Measurements from ENCODE around the gene FOXP4. TPM values are rescaled to one million over a fixed set of nuclear protein-coding genes. Genes with fewer than 3 reads are reported as not detected.

Gene FOXP4
- total RNA-seq, 6 experiments from 2014 or later = 17.9 to 24.4 (median 24.0) TPM

- Mint-ChIP-seq H3K9me3 (no peaks in the 10 kb centered on the region), H3K27ac (no peak overlapping the region), H3K4me1 (ENCODE audit: low read depth) (no peaks in the 10 kb centered on the region), H3K27me3 (ENCODE audit: insufficient read depth) (peaks cover 53% of the 10 kb centered on the region), H3K36me3 (ENCODE audit: low read depth) (no peaks in the 10 kb centered on the region), H3K4me3 (no peak overlapping the region)
- DNase-seq = no peak
- TF ChIP-seq CTCF (IDR thresholded peaks at IDR 0.05) = no peak
Observed at GRCh38 chr6:41524634-41525011, 21.6 kb upstream of the FOXP4 start.

- Mint-ChIP-seq H3K27me3 (ENCODE audit: insufficient read depth) (peaks cover 49% of the 10 kb centered on the region), H3K4me1 (ENCODE audit: low read depth) (peaks cover 18% of the 10 kb centered on the region), H3K36me3 (ENCODE audit: low read depth) (no peaks in the 10 kb centered on the region), H3K27ac (no peak overlapping the region), H3K4me3 (no peak overlapping the region), H3K9me3 (no peaks in the 10 kb centered on the region)
- no peak for DNase-seq
- no peak for TF ChIP-seq CTCF (IDR thresholded peaks at IDR 0.05)
Observed at GRCh38 chr6:41527721-41528408, 18.3 kb upstream of the FOXP4 start.

GRCh38 chr6:41528409-41528963 lies 17.7 kb upstream of the FOXP4 start:
- Mint-ChIP-seq H3K9me3 (no peaks in the 10 kb centered on the region), H3K4me1 (ENCODE audit: low read depth) (peaks cover 18% of the 10 kb centered on the region), H3K36me3 (ENCODE audit: low read depth) (no peaks in the 10 kb centered on the region), H3K4me3 (no peak overlapping the region), H3K27ac (no peak overlapping the region), H3K27me3 (ENCODE audit: insufficient read depth) (peaks cover 44% of the 10 kb centered on the region)
- TF ChIP-seq CTCF (IDR thresholded peaks at IDR 0.05) = no peak
- no peak for DNase-seq

- H3K27ac Mint-ChIP-seq = no peak overlapping the region
- no peak for DNase-seq
- TF ChIP-seq CTCF (IDR thresholded peaks at IDR 0.05) = no peak
- H3K27me3 Mint-ChIP-seq (ENCODE audit: insufficient read depth) = peaks cover 44% of the 10 kb centered on the region
- peaks cover 18% of the 10 kb centered on the region for H3K4me1 Mint-ChIP-seq (ENCODE audit: low read depth)
- no peaks in the 10 kb centered on the region for H3K36me3 Mint-ChIP-seq (ENCODE audit: low read depth)
- no peak overlapping the region for H3K4me3 Mint-ChIP-seq
- H3K9me3 Mint-ChIP-seq = no peaks in the 10 kb centered on the region
Observed at GRCh38 chr6:41529049-41529448, 17.1 kb upstream of the FOXP4 start.

- H3K27me3 Mint-ChIP-seq (ENCODE audit: insufficient read depth) = peaks cover 37% of the 10 kb centered on the region
- H3K36me3 Mint-ChIP-seq (ENCODE audit: low read depth) = no peaks in the 10 kb centered on the region
- H3K4me1 Mint-ChIP-seq (ENCODE audit: low read depth) = peaks cover 18% of the 10 kb centered on the region
- H3K9me3 Mint-ChIP-seq = no peaks in the 10 kb centered on the region
- no peak overlapping the region for H3K27ac Mint-ChIP-seq
- H3K4me3 Mint-ChIP-seq = no peak overlapping the region
- no peak for TF ChIP-seq CTCF (IDR thresholded peaks at IDR 0.05)
- DNase-seq = no peak
Observed at GRCh38 chr6:41529970-41530369, 16.2 kb upstream of the FOXP4 start.
